ENCODE results near the gene FAM53B. TPM values are rescaled to one million over a fixed set of nuclear protein-coding genes. Genes with fewer than 3 reads are reported as not detected.

Gene FAM53B
- total RNA-seq, 1 donor from 2014 or later, result 35.9 TPM

- Mint-ChIP-seq H3K27me3 (no peaks in the 10 kb centered on the region), H3K36me3 (no peaks in the 10 kb centered on the region), H3K4me1 (ENCODE audit: unreplicated experiment) (peaks cover 60% of the 10 kb centered on the region), H3K9me3 (no peaks in the 10 kb centered on the region), H3K4me3 (no peak overlapping the region), H3K27ac (no peak overlapping the region)
- DNase-seq (ENCODE audit: extremely low spot score, unreplicated experiment), result no peak
- no peak for TF ChIP-seq CTCF (conservative IDR thresholded peaks at IDR 0.05)
Measured at GRCh38 chr10:124717041-124717757, 27.0 kb downstream of the FAM53B start.

- H3K4me3 Mint-ChIP-seq, result no peak overlapping the region
- TF ChIP-seq CTCF (conservative IDR thresholded peaks at IDR 0.05), result no peak
- peak overlapping the region; percentile 33 for H3K27ac Mint-ChIP-seq
- H3K27me3 Mint-ChIP-seq, result no peaks in the 10 kb centered on the region
- no peak for DNase-seq (ENCODE audit: extremely low spot score, unreplicated experiment)
- no peaks in the 10 kb centered on the region for H3K36me3 Mint-ChIP-seq
- peaks cover 56% of the 10 kb centered on the region for H3K4me1 Mint-ChIP-seq (ENCODE audit: unreplicated experiment)
- H3K9me3 Mint-ChIP-seq, result no peaks in the 10 kb centered on the region
Measured at GRCh38 chr10:124716369-124716768, 27.8 kb downstream of the FAM53B start.

GRCh38 chr10:124715439-124715838, 28.7 kb downstream of the FAM53B start:
- peaks cover 65% of the 10 kb centered on the region for H3K4me1 Mint-ChIP-seq (ENCODE audit: unreplicated experiment)
- no peaks in the 10 kb centered on the region for H3K36me3 Mint-ChIP-seq
- peak overlapping the region; percentile 33 for H3K27ac Mint-ChIP-seq

GRCh38 chr10:124713679-124714255, 30.4 kb downstream of the FAM53B start:
- Mint-ChIP-seq H3K27me3 (no peaks in the 10 kb centered on the region), H3K4me1 (ENCODE audit: unreplicated experiment) (peaks cover 73% of the 10 kb centered on the region), H3K27ac (peak overlapping the region; percentile 56), H3K9me3 (no peaks in the 10 kb centered on the region), H3K4me3 (no peak overlapping the region), H3K36me3 (no peaks in the 10 kb centered on the region)
- TF ChIP-seq CTCF (conservative IDR thresholded peaks at IDR 0.05), result no peak
- DNase-seq (ENCODE audit: extremely low spot score, unreplicated experiment), result no peak

More at GRCh38 chr10:124715439-124715838, 28.7 kb downstream of the FAM53B start:
- Mint-ChIP-seq H3K9me3 (no peaks in the 10 kb centered on the region), H3K4me3 (no peak overlapping the region), H3K27me3 (no peaks in the 10 kb centered on the region)
- TF ChIP-seq CTCF (conservative IDR thresholded peaks at IDR 0.05), result no peak
- no peak for DNase-seq (ENCODE audit: extremely low spot score, unreplicated experiment)

GRCh38 chr10:124712704-124713407, 31.3 kb downstream of the FAM53B start:
- no peak for DNase-seq (ENCODE audit: extremely low spot score, unreplicated experiment)
- no peak overlapping the region for H3K4me3 Mint-ChIP-seq
- H3K9me3 Mint-ChIP-seq, result no peaks in the 10 kb centered on the region
- no peaks in the 10 kb centered on the region for H3K27me3 Mint-ChIP-seq
- peak overlapping the region; percentile 56 for H3K27ac Mint-ChIP-seq
- peaks cover 74% of the 10 kb centered on the region for H3K4me1 Mint-ChIP-seq (ENCODE audit: unreplicated experiment)
- no peaks in the 10 kb centered on the region for H3K36me3 Mint-ChIP-seq
- no peak for TF ChIP-seq CTCF (conservative IDR thresholded peaks at IDR 0.05)

Measured in type B pancreatic cell (in vitro differentiated cells).